HS-5 (cell line): ENCODE results near the gene MAGEC2.

Experiments
- DNase-seq: peaks from one replicate; pipeline ENCODE4 v3.0.0-alpha.2; 2012; ENCODE audit warnings: low read depth

MAGEC2 gene, protein sequence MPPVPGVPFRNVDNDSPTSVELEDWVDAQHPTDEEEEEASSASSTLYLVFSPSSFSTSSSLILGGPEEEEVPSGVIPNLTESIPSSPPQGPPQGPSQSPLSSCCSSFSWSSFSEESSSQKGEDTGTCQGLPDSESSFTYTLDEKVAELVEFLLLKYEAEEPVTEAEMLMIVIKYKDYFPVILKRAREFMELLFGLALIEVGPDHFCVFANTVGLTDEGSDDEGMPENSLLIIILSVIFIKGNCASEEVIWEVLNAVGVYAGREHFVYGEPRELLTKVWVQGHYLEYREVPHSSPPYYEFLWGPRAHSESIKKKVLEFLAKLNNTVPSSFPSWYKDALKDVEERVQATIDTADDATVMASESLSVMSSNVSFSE

GRCh38 chrX:142204522-142205433, at the start of gene MAGEC2:
TSS of gene MAGEC2 (minus strand) at chrX:142205290. CDS start at chrX:142203987, 1,303 bp downstream.
- DNase-seq = no peak

DNA sequence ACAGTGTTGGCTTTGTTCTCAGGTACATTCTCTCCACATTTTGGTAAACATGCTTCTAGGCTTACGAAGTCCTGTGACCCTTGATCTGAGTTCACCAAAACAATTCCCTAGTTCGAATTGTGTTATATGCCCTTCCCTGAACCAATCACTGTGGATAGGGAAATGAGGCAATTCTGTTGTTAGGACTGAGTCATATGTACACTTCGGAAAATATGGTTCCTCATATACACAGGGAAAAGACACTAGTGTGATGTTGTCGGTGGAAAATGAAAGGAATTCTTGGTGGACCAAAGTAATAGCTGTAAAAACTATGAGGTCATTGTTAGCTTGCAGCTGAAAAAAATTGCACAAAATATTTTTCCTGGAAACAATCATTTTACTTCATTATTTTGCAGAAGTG, 46.6 kb upstream of the MAGEC2 start:
- DNase-seq = no peak

- DNase-seq = no peak
These were observed 46.1 kb upstream of the MAGEC2 start for GRCh38 chrX:142251202-142251601.

DNA sequence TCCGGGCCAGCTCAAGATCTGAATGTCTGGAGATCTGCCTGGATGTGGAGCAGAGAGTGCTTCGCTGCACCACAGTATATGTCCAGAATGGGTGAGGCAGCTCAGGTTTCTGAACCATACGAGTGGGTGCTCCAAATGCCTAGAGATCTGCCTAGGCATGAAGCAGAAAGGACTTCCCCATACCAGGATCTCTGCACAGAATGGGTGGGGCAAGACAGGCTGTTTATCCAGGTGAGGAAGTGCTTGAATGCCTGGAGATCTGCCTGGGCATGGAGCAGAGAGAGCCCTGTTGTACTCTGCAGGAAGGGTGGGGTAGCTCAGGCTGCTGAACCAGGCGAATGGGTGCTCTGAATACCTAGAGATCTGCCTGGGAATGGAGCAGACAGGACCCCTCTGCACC, 45.4 kb upstream of the MAGEC2 start:
- no peak for DNase-seq

- no peak for DNase-seq
These were observed 44.6 kb upstream of the MAGEC2 start for GRCh38 chrX:142249721-142250120.

DNA sequence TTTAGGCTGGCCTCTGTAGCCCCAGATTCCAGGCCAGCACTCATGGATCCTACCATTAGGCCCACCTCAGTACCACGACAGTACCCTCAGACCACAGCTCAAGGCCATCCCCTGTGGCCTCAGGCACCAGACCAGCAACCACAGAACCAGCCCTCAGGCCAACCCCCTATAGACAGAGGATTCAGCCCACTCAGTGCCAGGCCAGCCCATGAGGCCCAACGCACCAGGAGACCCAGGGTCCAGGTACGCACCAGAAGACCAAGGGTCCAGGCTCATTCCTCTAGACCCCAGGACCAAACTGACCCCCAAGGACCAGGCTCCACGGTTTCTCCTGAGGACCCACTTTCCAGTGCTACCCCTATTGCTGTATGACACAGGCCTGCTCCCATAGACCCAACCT, 39.5 kb upstream of the MAGEC2 start:
- no peak for DNase-seq

- DNase-seq = no peak
These were observed 33.4 kb upstream of the MAGEC2 start for GRCh38 chrX:142238536-142238935.

- DNase-seq = no peak
These were observed 28.3 kb upstream of the MAGEC2 start for GRCh38 chrX:142233400-142233799.

DNA sequence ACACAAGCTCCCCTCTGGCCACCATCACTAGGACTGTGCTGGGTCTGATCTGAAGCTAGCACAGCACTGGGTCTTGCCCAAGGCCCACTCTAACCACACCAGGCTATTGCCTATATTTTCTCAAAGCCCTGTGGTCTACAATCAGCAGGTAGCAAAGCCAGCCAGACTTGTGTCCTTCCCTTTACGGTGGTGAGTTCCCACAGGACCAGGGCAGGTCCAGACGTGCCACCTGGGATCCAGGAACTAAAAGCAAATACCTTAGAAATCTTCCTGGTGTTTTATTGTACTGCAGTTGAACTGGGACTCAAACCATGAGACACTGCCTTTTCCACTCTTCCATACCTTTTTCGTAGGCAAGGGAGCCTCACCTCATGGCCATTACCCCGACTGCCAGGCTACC, 9.0 kb upstream of the MAGEC2 start:
- DNase-seq = no peak

- no peak for DNase-seq
These were observed 4.0 kb downstream of the MAGEC2 start for GRCh38 chrX:142201113-142201512.

DNA sequence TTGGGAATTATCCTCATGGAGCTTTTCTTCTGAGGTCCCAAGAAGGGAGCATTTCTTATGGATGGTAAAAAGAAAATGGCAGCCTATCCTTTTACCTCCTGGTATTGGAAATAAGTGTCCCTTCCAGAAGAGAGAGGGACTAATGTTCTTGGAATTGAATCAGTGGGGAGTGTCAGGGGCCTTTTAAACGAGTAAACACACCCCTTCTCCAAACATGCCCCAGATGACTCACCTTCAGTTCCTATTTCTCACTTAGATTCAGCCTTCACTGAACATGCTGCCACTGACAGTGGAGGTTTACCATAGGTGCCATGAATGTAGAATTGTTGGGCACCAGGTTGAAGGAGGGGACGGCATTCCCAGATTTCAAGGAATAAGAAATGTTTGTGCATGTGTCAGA, 19.0 kb downstream of the MAGEC2 start:
- no peak for DNase-seq

DNA sequence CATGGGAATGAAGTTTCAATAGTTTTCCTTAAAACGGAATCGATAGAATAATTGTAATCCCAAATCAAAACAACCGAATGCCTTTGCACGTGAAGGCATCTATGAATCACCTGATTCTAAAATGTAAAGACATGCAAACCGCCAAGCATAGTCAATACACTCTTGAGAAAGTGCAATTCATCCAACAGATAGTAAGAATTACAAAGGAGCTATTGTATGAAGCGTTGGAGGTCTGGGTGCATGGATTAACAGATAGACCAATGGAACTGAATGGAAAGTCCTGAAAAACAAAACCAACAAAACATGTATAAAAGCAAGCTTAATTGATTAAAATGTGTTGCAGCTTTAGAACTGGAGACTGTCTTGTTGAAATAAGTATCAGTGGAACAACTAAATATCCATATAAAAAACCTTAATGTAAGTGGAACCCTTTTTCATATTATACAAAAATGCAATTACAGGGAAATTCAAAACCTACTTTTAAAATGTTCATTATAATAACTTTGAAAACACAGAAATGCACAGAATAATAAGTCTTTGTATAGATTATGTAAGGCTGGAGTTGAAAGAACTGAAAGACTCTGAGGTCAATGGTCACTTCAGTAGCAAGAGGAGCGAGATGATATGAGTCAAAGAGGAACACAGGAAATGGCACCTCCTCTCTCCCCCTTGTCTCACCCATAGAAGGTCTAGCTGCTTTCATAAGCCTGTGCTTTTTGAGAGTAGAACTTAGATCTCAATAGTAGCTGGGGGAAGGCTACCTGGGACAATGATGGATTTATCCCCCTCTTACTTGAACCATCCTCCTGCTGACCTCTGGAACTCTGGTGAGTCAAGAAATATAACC, 20.1 kb downstream of the MAGEC2 start:
- no peak for DNase-seq

GRCh38 chrX:142156567-142156966, 48.5 kb downstream of the MAGEC2 start:
- no peak for DNase-seq
